H9 (cell line): Measurements from ENCODE around the gene SPRTN. TPM values are rescaled to one million over a fixed set of nuclear protein-coding genes. Genes with fewer than 3 reads are reported as not detected.

Experiments
- DNase-seq: peaks from one replicate; pipeline ENCODE4 v3.0.0-alpha.2; 2017
- H2AFZ ChIP-seq: one replicate; pipeline ENCODE4 v1.6.1; 2013; ENCODE audit warnings: mild to moderate bottlenecking, low read length, control low read depth, moderate library complexity
- H2AK5ac ChIP-seq: 2 replicates; pipeline ENCODE4 v1.6.1; 2013; ENCODE audit warnings: low read length, control low read depth, mixed read lengths; ENCODE audit not compliant: insufficient read length
- H2BK120ac ChIP-seq: one replicate; pipeline ENCODE4 v1.6.1; 2013; ENCODE audit warnings: low read depth, mild to moderate bottlenecking, low read length, control low read depth, inconsistent platforms; ENCODE audit not compliant: poor library complexity, severe bottlenecking
- H2BK12ac ChIP-seq: 2 replicates; pipeline ENCODE4 v1.6.1; 2013; ENCODE audit warnings: low read length, control low read depth, mixed read lengths, low read depth; ENCODE audit not compliant: insufficient read length
- H2BK15ac ChIP-seq: 2 replicates; pipeline ENCODE4 v1.6.1; 2013; ENCODE audit warnings: low read depth, low read length, control low read depth
- H2BK20ac ChIP-seq: one replicate; pipeline ENCODE4 v1.6.1; 2013; ENCODE audit warnings: low read depth, mild to moderate bottlenecking, low read length, control low read depth, inconsistent platforms; ENCODE audit not compliant: poor library complexity, severe bottlenecking
- H2BK5ac ChIP-seq: 2 replicates; pipeline ENCODE4 v1.6.1; 2013; ENCODE audit warnings: low read length, control low read depth, mixed read lengths; ENCODE audit not compliant: insufficient read length
- H3K14ac ChIP-seq: 2 replicates; pipeline ENCODE4 v1.6.1; 2013; ENCODE audit warnings: low read length, control low read depth; ENCODE audit not compliant: insufficient read depth
- H3K18ac ChIP-seq: 2 replicates; pipeline ENCODE4 v1.6.1; 2013; ENCODE audit warnings: low read depth, mild to moderate bottlenecking, mixed read lengths, low read length, control low read depth; ENCODE audit not compliant: insufficient read length
- H3K23ac ChIP-seq: 2 replicates; pipeline ENCODE4 v1.6.1; 2013; ENCODE audit warnings: low read length, control low read depth, mixed read lengths, low read depth; ENCODE audit not compliant: insufficient read length
- H3K23me2 ChIP-seq: 2 replicates; pipeline ENCODE4 v1.6.1; 2013; ENCODE audit warnings: low read depth, mild to moderate bottlenecking, mixed read lengths, low read length, control low read depth; ENCODE audit not compliant: insufficient read length, poor library complexity, severe bottlenecking
- H3K27ac ChIP-seq: 2 replicates; pipeline ENCODE4 v1.5.1; 2013; ENCODE audit warnings: low read length, control low read depth, mixed read lengths, low read depth; ENCODE audit not compliant: insufficient read length
- H3K27me3 ChIP-seq: 2 replicates; pipeline ENCODE4 v1.6.1; 2013; ENCODE audit warnings: low read length, control low read depth, inconsistent platforms; ENCODE audit not compliant: insufficient read depth
- H3K4ac ChIP-seq: 2 replicates; pipeline ENCODE4 v1.6.1; 2013; ENCODE audit warnings: low read depth, mild to moderate bottlenecking, control low read depth, inconsistent platforms, low read length, moderate library complexity
- H3K4me1 ChIP-seq: 2 replicates; pipeline ENCODE4 v1.6.1; 2013; ENCODE audit warnings: low read length, control low read depth, inconsistent platforms; ENCODE audit not compliant: insufficient read depth
- H3K4me2 ChIP-seq: 2 replicates; pipeline ENCODE4 v1.6.1; 2013; ENCODE audit warnings: low read length, control low read depth, mixed read lengths; ENCODE audit not compliant: insufficient read length, insufficient read depth
- H3K56ac ChIP-seq: 2 replicates; pipeline ENCODE4 v1.6.1; 2013; ENCODE audit warnings: low read depth, mild to moderate bottlenecking, mixed read lengths, low read length, control low read depth; ENCODE audit not compliant: insufficient read length
- H3K79me1 ChIP-seq: 2 replicates; pipeline ENCODE4 v1.6.1; 2013; ENCODE audit warnings: low read depth, mild to moderate bottlenecking, moderate library complexity, low read length, control low read depth, inconsistent platforms; ENCODE audit not compliant: insufficient read depth, poor library complexity, severe bottlenecking
- H3K79me2 ChIP-seq: 2 replicates; pipeline ENCODE4 v1.6.1; 2013; ENCODE audit warnings: low read length, control low read depth, inconsistent platforms; ENCODE audit not compliant: insufficient read depth
- H3K9ac ChIP-seq: 2 replicates; pipeline ENCODE4 v1.6.1; 2013; ENCODE audit warnings: low read length, control low read depth, mixed read lengths; ENCODE audit not compliant: insufficient read length; ENCODE audit errors: extremely low read depth
- H3K9me3 ChIP-seq: one replicate; pipeline ENCODE4 v1.6.1; 2013; ENCODE audit warnings: low read depth, low read length, inconsistent platforms; ENCODE audit not compliant: control insufficient read depth
- H3T11ph ChIP-seq: one replicate; pipeline ENCODE4 v1.6.1; 2013; ENCODE audit warnings: mild to moderate bottlenecking, low read length, control low read depth, inconsistent platforms
- H4K20me1 ChIP-seq: one replicate; pipeline ENCODE4 v1.6.1; 2013; ENCODE audit not compliant: control insufficient read depth, insufficient read length, insufficient read depth
- H4K5ac ChIP-seq: 2 replicates; pipeline ENCODE4 v1.6.1; 2013; ENCODE audit warnings: low read depth, mild to moderate bottlenecking, mixed read lengths, low read length, control low read depth; ENCODE audit not compliant: insufficient read length
- H4K8ac ChIP-seq: replicated peaks from 2 replicates; pipeline ENCODE4 v1.6.1; 2013; ENCODE audit warnings: low read length, control low read depth, mixed read lengths, low read depth; ENCODE audit not compliant: insufficient read length
- H4K91ac ChIP-seq: 2 replicates; pipeline ENCODE4 v1.6.1; 2013; ENCODE audit warnings: low read depth, mild to moderate bottlenecking, moderate library complexity, mixed read lengths, low read length, control low read depth; ENCODE audit not compliant: insufficient read length
- H3K27ac Mint-ChIP-seq, 3 experiments: 2 replicates in 2 of 3; 3 replicates in 1 of 3; pipeline ENCODE4 v1.8.0; 2020 to 2021; ENCODE audit warnings: mixed read lengths in 3 of 3, mild to moderate bottlenecking in 1 of 3, moderate library complexity in 1 of 3
- H3K27me3 Mint-ChIP-seq: 2 replicates; pipeline ENCODE4 v1.8.0; 2021; ENCODE audit warnings: low read depth, mild to moderate bottlenecking, moderate library complexity, mixed read lengths
- H3K36me3 Mint-ChIP-seq, 3 experiments: 2 replicates in 2 of 3; 3 replicates in 1 of 3; pipeline ENCODE4 v1.8.0; 2020 to 2021; ENCODE audit warnings: low read depth in 3 of 3, mixed read lengths in 3 of 3; ENCODE audit not compliant: insufficient read depth in 1 of 3
- H3K4me1 Mint-ChIP-seq, 2 experiments: 2 replicates each; pipeline ENCODE4 v1.8.0; 2020; ENCODE audit warnings: mixed read lengths in 2 of 2
- H3K4me3 Mint-ChIP-seq, 2 experiments: 2 replicates in 1 of 2; 3 replicates in 1 of 2; pipeline ENCODE4 v1.8.0; 2020 to 2021; ENCODE audit warnings: mild to moderate bottlenecking in 2 of 2, mixed read lengths in 2 of 2, moderate library complexity in 1 of 2
- H3K9me3 Mint-ChIP-seq, 2 experiments: 2 replicates in 1 of 2; 3 replicates in 1 of 2; pipeline ENCODE4 v1.8.0; 2020; ENCODE audit warnings: mild to moderate bottlenecking in 2 of 2, mixed read lengths in 2 of 2, moderate library complexity in 1 of 2
- WGBS: extraction: QIAGEN DNeasy Blood & Tissue Kit; methylation state at CpG from one replicate; pipeline ENCODE4 v1.1.7; 2013; ENCODE audit warnings: missing lambda C conversion rate, low lambda C conversion rate, mixed read lengths; ENCODE audit not compliant: insufficient read length; ENCODE audit errors: extremely low coverage; 5-methylcytosine and 5-hydroxymethylcytosine counted together
- total RNA-seq: library from RNA; stranded (reverse); gene quantifications from 2 replicates; pipeline ENCODE4 v1.2.1, GENCODE V29; 2021
- TF ChIP-seq, protein P1 (sequence below): fragments of 200-600 bp; sonication (generic); conservative IDR thresholded peaks from 3 replicates; pipeline ENCODE4 v1.8.0; 2021; ENCODE audit warnings: antibody characterized with exemption, mild to moderate bottlenecking

The SPRTN gene
- total RNA-seq, 1 experiment from 2014 or later, result 14.8 TPM

DNA sequence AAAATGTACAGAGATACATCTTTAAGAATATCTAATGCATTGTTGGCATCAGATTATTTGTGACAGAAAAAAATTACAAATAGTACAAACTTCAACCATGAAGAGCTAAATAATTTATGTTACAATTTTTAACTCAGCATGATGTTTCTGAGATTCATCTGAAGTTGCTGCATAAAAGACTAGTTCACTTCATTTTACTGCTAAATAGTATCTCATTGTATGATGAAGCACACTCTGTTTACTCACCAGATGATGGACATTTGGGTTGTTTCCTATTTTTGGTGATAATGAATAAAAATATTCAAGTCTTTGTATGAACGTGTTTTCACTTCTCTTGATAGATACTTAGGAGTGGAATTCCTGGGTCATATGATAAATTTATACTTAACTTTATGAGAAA is 63.4 kb downstream of the SPRTN start:
- Histone ChIP-seq H3K9ac (no peak overlapping the region), H3K56ac (no peak overlapping the region), H3T11ph (no peak overlapping the region), H3K23me2 (no peaks in the 10 kb centered on the region), H4K8ac (no peak overlapping the region), H3K23ac (no peak overlapping the region), H4K91ac (no peak overlapping the region), H3K4ac (no peak overlapping the region), H3K27me3 (no peaks in the 10 kb centered on the region), H3K27ac (no peak overlapping the region), H2BK15ac (no peak overlapping the region), H2AFZ (no peak overlapping the region), H3K79me2 (no peaks in the 10 kb centered on the region), H3K4me2 (no peak overlapping the region), H3K14ac (no peak overlapping the region), H3K18ac (no peak overlapping the region), H2BK12ac (no peak overlapping the region), H3K4me1 (no peaks in the 10 kb centered on the region), H3K9me3 (no peaks in the 10 kb centered on the region), H2BK20ac (no peak overlapping the region), H2BK120ac (no peak overlapping the region), H4K20me1 (no peaks in the 10 kb centered on the region), H3K79me1 (no peaks in the 10 kb centered on the region), H2BK5ac (no peak overlapping the region), H4K5ac (no peak overlapping the region), H2AK5ac (no peak overlapping the region)
- TF ChIP-seq, protein P1, sequence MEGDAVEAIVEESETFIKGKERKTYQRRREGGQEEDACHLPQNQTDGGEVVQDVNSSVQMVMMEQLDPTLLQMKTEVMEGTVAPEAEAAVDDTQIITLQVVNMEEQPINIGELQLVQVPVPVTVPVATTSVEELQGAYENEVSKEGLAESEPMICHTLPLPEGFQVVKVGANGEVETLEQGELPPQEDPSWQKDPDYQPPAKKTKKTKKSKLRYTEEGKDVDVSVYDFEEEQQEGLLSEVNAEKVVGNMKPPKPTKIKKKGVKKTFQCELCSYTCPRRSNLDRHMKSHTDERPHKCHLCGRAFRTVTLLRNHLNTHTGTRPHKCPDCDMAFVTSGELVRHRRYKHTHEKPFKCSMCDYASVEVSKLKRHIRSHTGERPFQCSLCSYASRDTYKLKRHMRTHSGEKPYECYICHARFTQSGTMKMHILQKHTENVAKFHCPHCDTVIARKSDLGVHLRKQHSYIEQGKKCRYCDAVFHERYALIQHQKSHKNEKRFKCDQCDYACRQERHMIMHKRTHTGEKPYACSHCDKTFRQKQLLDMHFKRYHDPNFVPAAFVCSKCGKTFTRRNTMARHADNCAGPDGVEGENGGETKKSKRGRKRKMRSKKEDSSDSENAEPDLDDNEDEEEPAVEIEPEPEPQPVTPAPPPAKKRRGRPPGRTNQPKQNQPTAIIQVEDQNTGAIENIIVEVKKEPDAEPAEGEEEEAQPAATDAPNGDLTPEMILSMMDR, result no peak
- Mint-ChIP-seq H3K27ac (no peak overlapping the region), H3K9me3 (no peaks in the 10 kb centered on the region; a peak in 1 of 5 replicates), H3K36me3 (no peaks in the 10 kb centered on the region), H3K4me1 (no peaks in the 10 kb centered on the region), H3K27me3 (no peaks in the 10 kb centered on the region), H3K4me3 (no peak overlapping the region)
- DNase-seq, result no peak
- no CpG with 5 or more reads among the region's 1 CpG for WGBS
